Renal pelvis (tissue), 4 donors: ENCODE data around the gene IL15. TPM values are rescaled to one million over a fixed set of nuclear protein-coding genes. Genes with fewer than 3 reads are reported as not detected.

Experiments
- DNase-seq: peaks from one replicate; pipeline ENCODE4 v3.0.0-alpha.2; 2013
- polyA plus RNA-seq, 3 donors: library from polyadenylated mRNA; unstranded; fragments of 120-200 nt; gene quantifications; one replicate each; pipeline ENCODE4 v1.2.1, GENCODE V29; 2013; ENCODE audit not compliant: insufficient read length in 3 of 3

Gene IL15
- polyA plus RNA-seq, 3 donors = 1.1 to 1.5 (median 1.4) TPM

DNA sequence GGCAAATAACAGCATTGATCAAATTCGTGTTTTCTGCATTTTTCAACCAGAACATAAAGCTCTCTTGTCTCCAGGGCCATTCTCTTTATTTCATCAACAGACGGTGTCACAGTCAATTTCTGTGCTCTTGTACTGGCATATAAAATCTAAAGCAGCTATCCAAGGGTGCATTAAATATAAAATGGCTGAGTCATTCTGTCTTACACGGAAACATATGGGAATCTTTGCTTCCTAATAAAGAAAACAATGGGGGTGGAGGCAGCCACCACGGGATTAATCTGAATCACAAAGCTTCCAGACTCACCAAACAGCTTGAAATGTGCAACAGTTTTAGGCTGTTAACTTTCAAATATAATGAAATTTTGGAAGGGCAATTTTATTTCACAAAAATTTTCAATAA is 132.6 kb downstream of the IL15 start:
- DNase-seq = no peak

GRCh38 chr4:141771889-141772830 is 135.8 kb downstream of the IL15 start:
- DNase-seq = no peak

DNA sequence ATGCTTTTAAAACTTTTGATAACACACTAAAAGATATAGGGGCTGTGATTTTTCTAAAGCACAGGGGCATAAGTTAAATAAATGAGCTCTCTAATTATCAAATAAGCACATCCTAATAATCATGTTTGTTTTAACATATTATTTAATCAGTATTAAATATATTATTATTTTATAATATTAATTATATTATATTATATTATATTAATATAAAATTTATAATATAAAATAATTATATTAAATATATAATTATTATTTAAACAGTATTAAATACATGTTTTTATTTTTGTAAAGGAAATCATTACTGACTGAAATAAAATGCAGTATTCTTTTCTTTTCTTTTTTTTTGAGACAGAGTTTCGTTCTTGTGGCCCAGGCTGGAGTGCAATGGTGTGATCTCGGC is 136.5 kb downstream of the IL15 start:
- DNase-seq = no peak

GRCh38 chr4:141782205-141782604 is 145.8 kb downstream of the IL15 start:
- DNase-seq = no peak
